CD4-positive, alpha-beta memory T cell (primary cell): Measurements from ENCODE around the gene NOS1AP. TPM values are rescaled to one million over a fixed set of nuclear protein-coding genes. Genes with fewer than 3 reads are reported as not detected.
"Not testable (repeated sequence)": the region's sequence is repeated elsewhere in the genome, so short reads cannot be mapped to it uniquely, and the experiment has no call there.

Source experiments
- CTCF ChIA-PET: fragments of 350-600 bp; sonication (Branson Sonifier 250); formaldehyde crosslinking; loops from one replicate; lab custom pipeline; 2021; ENCODE audit warnings: inconsistent platforms; ENCODE audit not compliant: partially characterized antibody; lab: Charles Lee
- POLR2A ChIA-PET: fragments of 350-600 bp; sonication (Branson Sonifier 250); formaldehyde crosslinking; loops from one replicate; lab custom pipeline; 2021; ENCODE audit not compliant: partially characterized antibody; lab: Charles Lee
- DNase-seq, 5 donors: peaks; one replicate each; pipeline versions ENCODE4 v3.0.0 to v3.0.0-alpha.2; 2020 to 2022; ENCODE audit warnings: mixed read lengths in 1 of 5
- H3K27ac ChIP-seq: one replicate; pipeline ENCODE4 v1.7.0; 2013; ENCODE audit warnings: low read depth, low read length
- H3K27me3 ChIP-seq: 2 replicates; pipeline ENCODE4 v1.7.0; 2013; ENCODE audit warnings: mild to moderate bottlenecking, low read length, moderate library complexity; ENCODE audit not compliant: insufficient read depth
- H3K36me3 ChIP-seq: 2 replicates; pipeline ENCODE4 v1.7.0; 2013; ENCODE audit warnings: mild to moderate bottlenecking, low read length, moderate library complexity; ENCODE audit not compliant: insufficient read depth
- H3K4me1 ChIP-seq: 2 replicates; pipeline ENCODE4 v1.7.0; 2013; ENCODE audit warnings: mild to moderate bottlenecking, low read length, moderate library complexity; ENCODE audit not compliant: insufficient read depth
- H3K4me3 ChIP-seq, 2 donors: one replicate each; pipeline ENCODE4 v1.7.0; 2013; ENCODE audit warnings: low read length in 2 of 2, mild to moderate bottlenecking in 1 of 2
- H3K9me3 ChIP-seq, 2 donors: one replicate each; pipeline ENCODE4 v1.7.0; 2013; ENCODE audit warnings: low read length in 2 of 2, control low read depth in 1 of 2; ENCODE audit not compliant: control insufficient read depth in 1 of 2
- H3K27ac Mint-ChIP-seq, 7 donors: one replicate each; pipeline ENCODE4 v1.8.0; 2020 to 2021; ENCODE audit warnings: mixed read lengths in 7 of 7, mild to moderate bottlenecking in 6 of 7, inconsistent platforms in 3 of 7, moderate library complexity in 3 of 7
- H3K27me3 Mint-ChIP-seq, 2 donors: one replicate each; pipeline ENCODE4 v1.8.0; 2020 to 2021; ENCODE audit warnings: mixed read lengths in 2 of 2
- H3K36me3 Mint-ChIP-seq, 2 donors: one replicate each; pipeline ENCODE4 v1.8.0; 2020 to 2021; ENCODE audit warnings: mixed read lengths in 2 of 2, inconsistent platforms in 1 of 2, mild to moderate bottlenecking in 1 of 2
- H3K4me1 Mint-ChIP-seq, 4 donors: one replicate each; pipeline ENCODE4 v1.8.0; 2020 to 2021; ENCODE audit warnings: mixed read lengths in 4 of 4, mild to moderate bottlenecking in 1 of 4
- H3K4me3 Mint-ChIP-seq, 8 donors: one replicate each; pipeline ENCODE4 v1.8.0; 2020 to 2021; ENCODE audit warnings: mixed read lengths in 8 of 8, mild to moderate bottlenecking in 7 of 8, moderate library complexity in 6 of 8, inconsistent platforms in 3 of 8
- H3K9me3 Mint-ChIP-seq, 8 donors: one replicate each; pipeline ENCODE4 v1.8.0; 2020 to 2021; ENCODE audit warnings: mixed read lengths in 8 of 8, mild to moderate bottlenecking in 5 of 8, inconsistent platforms in 3 of 8, moderate library complexity in 1 of 8
- intact Hi-C: fragments of 100-400 bp; cut with micrococcal nuclease; formaldehyde crosslinking; loops from one replicate; pipeline ENCODE4 v1.15.1; 2023
- polyA plus RNA-seq, 2 donors: library from polyadenylated mRNA; unstranded; fragments of 300-500 nt; fragmentation: Illumina TruSeq; gene quantifications; one replicate each; pipeline ENCODE4 v1.2.3, GENCODE V29; 2021
- total RNA-seq, 2 experiments: library from RNA; stranded (reverse); gene quantifications; one replicate each; pipeline ENCODE4 v1.2.3, GENCODE V29; 2021

NOS1AP gene
- total and polyA plus RNA-seq, 4 experiments from 2014 or later, result not detected

DNA sequence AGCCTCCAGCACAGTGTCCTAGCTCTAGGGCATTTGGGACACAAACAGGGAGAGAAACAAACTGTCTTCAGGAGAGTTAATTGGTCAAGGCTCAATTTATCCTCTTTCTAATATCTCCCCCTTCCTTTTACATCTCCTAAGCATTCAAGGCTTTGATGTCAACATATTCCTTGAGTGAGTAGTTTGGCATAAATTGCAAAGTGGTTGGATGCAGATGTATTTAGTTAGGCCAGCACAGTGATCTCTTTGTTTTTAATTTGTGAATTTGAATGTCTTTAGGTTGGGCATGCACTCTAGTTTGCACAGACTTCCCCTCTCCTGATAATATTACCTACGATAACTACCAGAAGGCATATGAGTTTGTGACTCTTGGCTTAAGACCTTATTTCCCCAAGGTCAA lies 33.3 kb upstream of the NOS1AP start:
- Mint-ChIP-seq H3K4me1 (peaks cover 0 to 3% (median 3%) of the 10 kb centered on the region in 4 donors), H3K4me3 (no peak overlapping the region), H3K27ac (peak overlapping the region in 1 of 7 donors; percentile 2), H3K9me3 (peaks cover 0 to 5% (median 0%) of the 10 kb centered on the region in 8 donors), H3K36me3 (no peaks in the 10 kb centered on the region), H3K27me3 (peaks cover 6 to 29% of the 10 kb centered on the region in 2 donors)
- ChIA-PET CTCF (interaction anchor here (0.7 to 6.9 kb wide), 17 partner anchors 11 to 549 kb away, joined by 3 to 213 read pairs (median 9); partner anchors contain the start of genes DUSP12 and OLFML2B), POLR2A (no interaction called here)
- no peaks in the 10 kb centered on the region for H3K9me3 ChIP-seq
- H3K4me1 ChIP-seq, result no peaks in the 10 kb centered on the region
- H3K4me3 ChIP-seq, result no peak overlapping the region
- intact Hi-C loops, result loop anchor here (5.0 to 10.0 kb wide), 2 partner anchors 129 to 551 kb away; no protein-coding TSS in a partner anchor
- H3K36me3 ChIP-seq, result no peaks in the 10 kb centered on the region
- no peak for DNase-seq
- H3K27me3 ChIP-seq, result peaks cover 11% of the 10 kb centered on the region
- no peak overlapping the region for H3K27ac ChIP-seq

DNA sequence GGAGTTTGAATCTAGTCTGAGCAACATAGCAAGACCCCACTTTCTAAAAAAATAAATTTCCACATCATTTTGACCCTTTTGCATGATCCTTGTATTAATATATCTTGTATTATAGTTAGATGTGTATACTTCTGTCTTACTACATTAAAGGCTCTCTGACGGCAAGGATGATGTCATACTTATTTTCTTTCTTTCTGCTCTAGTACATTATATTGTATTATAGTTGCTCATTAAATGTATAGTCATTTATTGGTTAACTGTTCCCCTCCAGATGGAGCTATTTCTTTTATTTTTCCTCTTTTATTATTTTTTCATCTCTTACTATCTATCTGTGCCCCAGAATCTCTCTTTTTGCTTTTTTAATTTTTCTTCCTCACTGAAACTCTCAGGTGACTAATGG lies 30.9 kb upstream of the NOS1AP start:
- no peaks in the 10 kb centered on the region for H3K4me1 ChIP-seq
- no peaks in the 10 kb centered on the region for H3K36me3 ChIP-seq
- Mint-ChIP-seq H3K4me3 (no peak overlapping the region), H3K9me3 (peaks cover 0 to 14% (median 10%) of the 10 kb centered on the region in 8 donors), H3K4me1 (peaks cover 0 to 3% (median 3%) of the 10 kb centered on the region in 4 donors), H3K36me3 (peaks cover 0 to 2% of the 10 kb centered on the region in 2 donors), H3K27me3 (peaks cover 6 to 31% of the 10 kb centered on the region in 2 donors), H3K27ac (no peak overlapping the region)
- intact Hi-C loops, result loop anchor here (5.0 to 10.0 kb wide), 2 partner anchors 131 to 554 kb away; no protein-coding TSS in a partner anchor
- ChIA-PET CTCF (interaction anchor here (1.5 to 6.9 kb wide), 10 partner anchors 10 to 277 kb away, joined by 4 to 213 read pairs (median 12); no protein-coding TSS in a partner anchor), POLR2A (no interaction called here)
- peaks cover 11% of the 10 kb centered on the region for H3K27me3 ChIP-seq
- H3K9me3 ChIP-seq, result no peaks in the 10 kb centered on the region
- H3K27ac ChIP-seq, result no peak overlapping the region
- H3K4me3 ChIP-seq, result no peak overlapping the region
- DNase-seq, result no peak

DNA sequence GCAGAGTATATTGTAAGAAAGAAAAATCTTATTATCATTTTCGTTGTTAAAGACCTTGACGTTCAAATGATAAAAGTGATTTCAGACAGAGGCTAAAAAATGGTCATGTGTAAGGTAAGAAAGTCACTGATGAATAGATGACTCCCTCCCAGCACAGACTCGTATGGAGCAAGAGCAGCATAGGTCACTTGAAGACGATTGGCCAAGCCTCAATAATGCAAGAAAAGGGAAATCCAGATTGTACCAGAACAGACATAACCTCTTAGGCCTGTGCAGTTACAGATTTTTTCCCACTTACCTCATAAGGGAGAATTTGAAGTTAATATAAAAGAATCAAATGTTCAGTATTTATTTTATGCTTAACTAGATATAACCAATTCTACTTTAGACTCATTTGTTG lies 29.5 kb upstream of the NOS1AP start:
- peaks cover 0 to 3% (median 3%) of the 10 kb centered on the region in 4 donors for H3K4me1 Mint-ChIP-seq
- Histone ChIP-seq H3K4me3 (no peak overlapping the region), H3K4me1 (no peaks in the 10 kb centered on the region), H3K27ac (no peak overlapping the region), H3K27me3 (peaks cover 11% of the 10 kb centered on the region), H3K9me3 (no peaks in the 10 kb centered on the region), H3K36me3 (no peaks in the 10 kb centered on the region)
- peaks cover 7 to 29% of the 10 kb centered on the region in 2 donors for H3K27me3 Mint-ChIP-seq
- intact Hi-C loops, result no loop called here
- peaks cover 0 to 2% of the 10 kb centered on the region in 2 donors for H3K36me3 Mint-ChIP-seq
- no peak overlapping the region for H3K4me3 Mint-ChIP-seq
- H3K9me3 Mint-ChIP-seq, result peaks cover 0 to 15% (median 10%) of the 10 kb centered on the region in 8 donors
- ChIA-PET POLR2A (no interaction called here), CTCF (interaction anchor here (6.2 kb wide), 1 partner anchor 279 kb away, joined by 63 read pairs; no protein-coding TSS in a partner anchor)
- H3K27ac Mint-ChIP-seq, result no peak overlapping the region
- no peak for DNase-seq

DNA sequence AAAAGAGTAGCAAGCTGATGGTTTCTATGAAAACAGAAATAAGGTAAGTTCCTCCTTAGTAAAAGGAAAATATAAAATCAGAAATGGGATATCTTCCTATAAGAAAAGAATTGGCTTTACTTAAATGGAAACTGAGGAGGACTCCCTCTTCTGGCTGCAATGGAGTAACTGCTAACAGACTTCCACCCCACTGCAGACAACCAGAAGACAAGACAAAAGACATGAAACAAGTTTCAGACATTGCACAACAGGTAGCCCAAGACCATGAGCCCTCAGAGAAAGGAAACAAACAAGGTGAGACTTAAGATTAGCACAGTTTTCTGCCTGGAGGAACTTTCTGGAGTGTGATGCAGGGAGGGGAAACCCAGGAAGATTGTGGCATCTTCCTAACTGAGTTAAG lies 28.8 kb upstream of the NOS1AP start:
- no peak overlapping the region for H3K4me3 ChIP-seq
- peaks cover 0 to 3% (median 3%) of the 10 kb centered on the region in 4 donors for H3K4me1 Mint-ChIP-seq

DNA sequence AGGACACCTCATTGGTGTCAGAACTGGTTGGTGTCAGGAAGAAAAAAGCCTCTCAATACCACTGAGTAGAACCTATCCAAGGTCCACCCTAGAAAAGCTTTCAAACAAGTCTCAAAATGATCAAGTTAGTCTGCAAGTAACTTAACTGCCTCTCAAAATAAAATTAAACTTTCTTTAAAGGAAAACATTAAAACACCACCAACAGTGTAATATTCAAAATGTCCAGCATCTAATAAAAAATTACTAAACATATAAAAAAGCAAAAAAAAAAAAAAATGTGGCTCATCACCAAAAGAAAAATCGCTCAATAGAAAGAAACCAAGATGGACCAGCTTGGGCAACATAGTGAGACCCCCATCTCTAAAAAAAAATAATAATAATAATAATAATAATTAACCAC lies 27.1 kb upstream of the NOS1AP start:
- Histone ChIP-seq H3K27ac (no peak overlapping the region), H3K27me3 (peaks cover 11% of the 10 kb centered on the region), H3K4me3 (no peak overlapping the region), H3K36me3 (no peaks in the 10 kb centered on the region), H3K9me3 (no peaks in the 10 kb centered on the region), H3K4me1 (no peaks in the 10 kb centered on the region)
- no peak for DNase-seq
- intact Hi-C loops, result no loop called here
- peaks cover 10 to 23% of the 10 kb centered on the region in 2 donors for H3K27me3 Mint-ChIP-seq
- ChIA-PET CTCF (interaction anchor here (0.7 to 2.8 kb wide), 2 partner anchors 137 to 250 kb away, joined by 3 to 13 read pairs; no protein-coding TSS in a partner anchor), POLR2A (no interaction called here)
- H3K36me3 Mint-ChIP-seq, result peaks cover 0 to 2% of the 10 kb centered on the region in 2 donors
- no peak overlapping the region for H3K4me3 Mint-ChIP-seq
- no peaks in the 10 kb centered on the region for H3K4me1 Mint-ChIP-seq
- peaks cover 0 to 15% (median 10%) of the 10 kb centered on the region in 8 donors for H3K9me3 Mint-ChIP-seq
- H3K27ac Mint-ChIP-seq, result no peak overlapping the region

More for the DNA sequence above, 28.8 kb upstream of the NOS1AP start:
- H3K27ac Mint-ChIP-seq, result no peak overlapping the region
- H3K9me3 Mint-ChIP-seq, result peaks cover 0 to 15% (median 10%) of the 10 kb centered on the region in 8 donors
- H3K27me3 Mint-ChIP-seq, result peaks cover 9 to 29% of the 10 kb centered on the region in 2 donors
- peaks cover 0 to 2% of the 10 kb centered on the region in 2 donors for H3K36me3 Mint-ChIP-seq
- CTCF ChIA-PET, result interaction anchor here (0.9 to 2.8 kb wide), 4 partner anchors 28 to 278 kb away, joined by 4 to 13 read pairs (median 4); no protein-coding TSS in a partner anchor
- POLR2A ChIA-PET, result no interaction called here
- DNase-seq, result no peak
- no peaks in the 10 kb centered on the region for H3K4me1 ChIP-seq
- intact Hi-C loops, result no loop called here
- H3K36me3 ChIP-seq, result no peaks in the 10 kb centered on the region
- H3K9me3 ChIP-seq, result no peaks in the 10 kb centered on the region
- H3K4me3 Mint-ChIP-seq, result no peak overlapping the region
- H3K27me3 ChIP-seq, result peaks cover 11% of the 10 kb centered on the region
- no peak overlapping the region for H3K27ac ChIP-seq

DNA sequence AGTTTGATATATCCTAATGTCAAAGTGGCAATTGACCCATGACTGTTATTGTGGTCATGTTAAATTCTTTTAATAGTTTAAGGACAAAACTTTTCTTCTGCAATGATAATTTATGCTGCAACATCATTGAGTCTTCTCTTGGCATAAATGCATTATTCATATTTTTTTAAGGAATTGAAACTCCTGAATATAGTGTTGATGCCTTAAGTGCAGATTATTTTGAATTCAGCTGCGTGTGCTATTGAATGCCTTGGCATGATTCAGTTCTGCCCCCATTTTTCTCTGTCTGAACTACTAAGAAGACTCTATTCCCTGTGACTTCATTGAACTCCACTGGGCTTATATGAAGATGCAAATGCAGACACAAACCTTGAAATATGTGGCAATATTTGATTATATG lies 22.6 kb upstream of the NOS1AP start:
- peaks cover 0 to 2% of the 10 kb centered on the region in 2 donors for H3K36me3 Mint-ChIP-seq
- Histone ChIP-seq H3K9me3 (no peaks in the 10 kb centered on the region), H3K27me3 (no peaks in the 10 kb centered on the region), H3K27ac (no peak overlapping the region), H3K4me1 (no peaks in the 10 kb centered on the region), H3K4me3 (no peak overlapping the region), H3K36me3 (no peaks in the 10 kb centered on the region)
- H3K4me3 Mint-ChIP-seq, result no peak overlapping the region
- POLR2A ChIA-PET, result no interaction called here
- H3K27ac Mint-ChIP-seq, result no peak overlapping the region
- peaks cover 0 to 9% (median 5%) of the 10 kb centered on the region in 8 donors for H3K9me3 Mint-ChIP-seq
- CTCF ChIA-PET, result interaction anchor here (0.6 kb wide), 2 partner anchors 10 kb away, joined by 3 to 4 read pairs; no protein-coding TSS in a partner anchor
- H3K4me1 Mint-ChIP-seq, result no peaks in the 10 kb centered on the region
- intact Hi-C loops, result no loop called here
- peaks cover 8 to 11% of the 10 kb centered on the region in 2 donors for H3K27me3 Mint-ChIP-seq
- DNase-seq, result no peak

DNA sequence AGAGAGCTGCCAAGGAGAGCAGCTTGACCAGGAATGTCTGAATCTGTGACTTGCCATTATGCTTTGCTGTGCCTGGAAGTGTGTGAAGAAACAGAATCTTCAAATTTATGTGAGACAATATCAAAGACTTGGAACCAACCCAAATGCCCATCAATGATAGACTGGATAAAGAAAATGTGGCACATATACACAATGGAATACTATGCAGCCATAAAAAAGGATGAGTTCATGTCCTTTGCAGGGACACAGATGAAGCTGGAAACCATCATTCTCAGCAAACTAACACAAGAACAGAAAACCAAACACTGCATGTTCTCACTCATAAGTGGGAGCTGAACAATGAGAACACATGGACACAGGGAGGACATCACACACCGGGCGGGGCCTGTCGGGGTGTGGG lies 15.5 kb upstream of the NOS1AP start:
- H3K4me3 Mint-ChIP-seq, H3K27ac Mint-ChIP-seq, H3K36me3 Mint-ChIP-seq, POLR2A ChIA-PET, DNase-seq, H3K36me3 ChIP-seq, H3K9me3 Mint-ChIP-seq, H3K4me3 ChIP-seq, H3K27ac ChIP-seq, H3K9me3 ChIP-seq, intact Hi-C loops, H3K27me3 ChIP-seq, H3K4me1 Mint-ChIP-seq, H3K4me1 ChIP-seq: not testable (repeated sequence)
- H3K27me3 Mint-ChIP-seq, result peaks cover 8 to 11% of the 10 kb centered on the region in 2 donors
- CTCF ChIA-PET, result interaction anchor here (1.1 kb wide), 1 partner anchor 10 kb away, joined by 4 read pairs; no protein-coding TSS in a partner anchor
